GM19023 (cell line): Measurements from ENCODE around the gene ATP6V0A1.
"Not testable (repeated sequence)": the region's sequence is repeated elsewhere in the genome, so short reads cannot be mapped to it uniquely, and the experiment has no call there.

Experiments used
- ATAC-seq: cut with Tn5 transposase; IDR thresholded peaks from one replicate; pipeline ENCODE4 v1.9.1; 2021; ENCODE audit warnings: mild to moderate bottlenecking, moderate library complexity; ENCODE audit not compliant: unreplicated experiment

Gene ATP6V0A1

GRCh38 chr17:42555961-42556617, 97.4 kb downstream of the ATP6V0A1 start:
- not testable (repeated sequence) for ATAC-seq

- no peak for ATAC-seq
These were observed 100.4 kb downstream of the ATP6V0A1 start for GRCh38 chr17:42559075-42559474.

- no peak for ATAC-seq
These were observed 101.6 kb downstream of the ATP6V0A1 start for GRCh38 chr17:42560246-42560645.

GRCh38 chr17:42561897-42562387, 103.3 kb downstream of the ATP6V0A1 start, which contains the start of gene COASY:
TSS of gene COASY (plus strand) at chr17:42562148. CDS start at chr17:42562623, 475 bp downstream.
- ATAC-seq = no peak

GRCh38 chr17:42562388-42563142, 103.9 kb downstream of the ATP6V0A1 start:
- ATAC-seq = no peak

GRCh38 chr17:42563143-42563509, 104.4 kb downstream of the ATP6V0A1 start:
- no peak for ATAC-seq

- ATAC-seq = no peak
These were observed 104.9 kb downstream of the ATP6V0A1 start for GRCh38 chr17:42563543-42563942.

- ATAC-seq = no peak
These were observed 105.3 kb downstream of the ATP6V0A1 start for GRCh38 chr17:42563950-42564349.

- no peak for ATAC-seq
These were observed 106.3 kb downstream of the ATP6V0A1 start for GRCh38 chr17:42564815-42565522.

GRCh38 chr17:42565523-42566214, 107.0 kb downstream of the ATP6V0A1 start:
- no peak for ATAC-seq

GRCh38 chr17:42566215-42566882, 107.7 kb downstream of the ATP6V0A1 start:
- ATAC-seq = no peak

- ATAC-seq = no peak
These were observed 108.3 kb downstream of the ATP6V0A1 start, which contains the start of gene MLX for GRCh38 chr17:42566883-42567573. TSS of gene MLX (plus strand) at chr17:42567100. CDS start at chr17:42567125, 25 bp downstream.

GRCh38 chr17:42568341-42569111, 109.8 kb downstream of the ATP6V0A1 start:
- ATAC-seq = no peak

GRCh38 chr17:42571435-42572225, 113.0 kb downstream of the ATP6V0A1 start:
- ATAC-seq = no peak
